PC-9 (cell line): ENCODE data around the gene SPDYC.
"Not testable (repeated sequence)": the region's sequence is repeated elsewhere in the genome, so short reads cannot be mapped to it uniquely, and the experiment has no call there.

ENCODE experiments used
- EZH2 ChIP-seq: fragments of 200-600 bp; sonication (generic); IDR thresholded peaks from 2 replicates; pipeline ENCODE4 v1.8.0; 2017; ENCODE audit warnings: antibody characterized with exemption, low read depth
- TF ChIP-seq, protein P1 (sequence below): fragments of 200-600 bp; sonication (generic); conservative IDR thresholded peaks from 2 replicates; pipeline ENCODE4 v1.6.1; 2017; ENCODE audit warnings: mixed run types, antibody characterized with exemption, mild to moderate bottlenecking, moderate library complexity

DNA sequence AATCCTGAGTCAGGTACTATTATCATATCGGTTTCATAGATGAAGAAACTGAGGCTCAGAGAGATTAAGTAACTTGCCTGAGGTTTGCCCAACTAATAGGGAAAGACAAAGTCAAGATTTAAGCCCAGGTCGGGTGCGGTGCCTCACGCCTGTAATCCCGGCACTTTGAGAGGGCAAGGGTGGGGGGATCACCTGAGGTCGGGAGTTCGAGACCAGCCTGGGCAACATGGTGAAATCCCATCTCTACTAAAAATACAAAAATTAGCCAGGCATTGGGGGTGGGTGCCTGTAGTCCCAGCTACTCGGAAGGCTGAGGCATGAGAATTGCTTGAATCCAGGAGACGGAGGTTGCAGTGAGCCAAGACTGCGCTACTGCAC, 19.9 kb upstream of the SPDYC start:
- TF ChIP-seq, protein P1, sequence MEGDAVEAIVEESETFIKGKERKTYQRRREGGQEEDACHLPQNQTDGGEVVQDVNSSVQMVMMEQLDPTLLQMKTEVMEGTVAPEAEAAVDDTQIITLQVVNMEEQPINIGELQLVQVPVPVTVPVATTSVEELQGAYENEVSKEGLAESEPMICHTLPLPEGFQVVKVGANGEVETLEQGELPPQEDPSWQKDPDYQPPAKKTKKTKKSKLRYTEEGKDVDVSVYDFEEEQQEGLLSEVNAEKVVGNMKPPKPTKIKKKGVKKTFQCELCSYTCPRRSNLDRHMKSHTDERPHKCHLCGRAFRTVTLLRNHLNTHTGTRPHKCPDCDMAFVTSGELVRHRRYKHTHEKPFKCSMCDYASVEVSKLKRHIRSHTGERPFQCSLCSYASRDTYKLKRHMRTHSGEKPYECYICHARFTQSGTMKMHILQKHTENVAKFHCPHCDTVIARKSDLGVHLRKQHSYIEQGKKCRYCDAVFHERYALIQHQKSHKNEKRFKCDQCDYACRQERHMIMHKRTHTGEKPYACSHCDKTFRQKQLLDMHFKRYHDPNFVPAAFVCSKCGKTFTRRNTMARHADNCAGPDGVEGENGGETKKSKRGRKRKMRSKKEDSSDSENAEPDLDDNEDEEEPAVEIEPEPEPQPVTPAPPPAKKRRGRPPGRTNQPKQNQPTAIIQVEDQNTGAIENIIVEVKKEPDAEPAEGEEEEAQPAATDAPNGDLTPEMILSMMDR: not testable (repeated sequence)
- TF ChIP-seq EZH2: not testable (repeated sequence)
